ENCODE measurements around the gene HOXB4.

Gene HOXB4

DNA sequence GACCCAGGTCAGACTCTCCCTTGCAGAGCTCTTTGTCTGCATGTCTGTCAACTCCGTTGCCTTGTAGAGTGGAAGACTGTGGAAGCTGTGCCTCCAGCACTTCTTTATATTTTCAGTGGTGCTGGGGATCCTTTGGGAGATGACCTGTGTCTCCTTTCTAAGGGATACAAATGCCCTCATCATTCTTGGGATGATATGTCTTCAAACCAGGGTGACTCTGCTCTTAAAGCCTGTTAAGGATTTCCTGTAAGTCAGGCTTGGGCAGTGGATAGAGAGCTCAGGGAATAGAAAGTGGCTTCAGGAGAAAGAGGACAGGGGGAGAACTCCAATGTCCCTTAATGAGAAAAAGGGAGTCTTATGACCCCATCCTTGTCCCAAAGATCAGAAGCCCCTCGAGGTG is 10.4 kb upstream of the HOXB4 start:
- DNase-seq, result no peak

DNA sequence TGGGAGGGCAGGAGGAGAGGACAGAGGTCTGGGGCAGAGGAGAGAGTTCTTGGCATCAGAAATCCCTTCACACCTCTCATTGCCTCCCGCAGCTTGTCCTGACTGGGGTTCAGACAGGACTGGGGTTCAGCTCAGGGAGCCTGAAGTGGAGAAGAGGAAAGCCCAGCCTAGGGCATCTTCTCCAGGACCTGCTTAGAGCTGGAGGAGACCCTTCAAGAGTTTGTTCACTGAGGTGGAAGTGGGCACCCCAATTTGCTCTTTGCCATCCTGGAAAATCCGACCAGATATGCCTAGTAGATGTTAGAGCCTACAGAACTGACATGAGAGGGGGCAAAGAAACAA is 9.9 kb upstream of the HOXB4 start:
- no peak for DNase-seq

DNA sequence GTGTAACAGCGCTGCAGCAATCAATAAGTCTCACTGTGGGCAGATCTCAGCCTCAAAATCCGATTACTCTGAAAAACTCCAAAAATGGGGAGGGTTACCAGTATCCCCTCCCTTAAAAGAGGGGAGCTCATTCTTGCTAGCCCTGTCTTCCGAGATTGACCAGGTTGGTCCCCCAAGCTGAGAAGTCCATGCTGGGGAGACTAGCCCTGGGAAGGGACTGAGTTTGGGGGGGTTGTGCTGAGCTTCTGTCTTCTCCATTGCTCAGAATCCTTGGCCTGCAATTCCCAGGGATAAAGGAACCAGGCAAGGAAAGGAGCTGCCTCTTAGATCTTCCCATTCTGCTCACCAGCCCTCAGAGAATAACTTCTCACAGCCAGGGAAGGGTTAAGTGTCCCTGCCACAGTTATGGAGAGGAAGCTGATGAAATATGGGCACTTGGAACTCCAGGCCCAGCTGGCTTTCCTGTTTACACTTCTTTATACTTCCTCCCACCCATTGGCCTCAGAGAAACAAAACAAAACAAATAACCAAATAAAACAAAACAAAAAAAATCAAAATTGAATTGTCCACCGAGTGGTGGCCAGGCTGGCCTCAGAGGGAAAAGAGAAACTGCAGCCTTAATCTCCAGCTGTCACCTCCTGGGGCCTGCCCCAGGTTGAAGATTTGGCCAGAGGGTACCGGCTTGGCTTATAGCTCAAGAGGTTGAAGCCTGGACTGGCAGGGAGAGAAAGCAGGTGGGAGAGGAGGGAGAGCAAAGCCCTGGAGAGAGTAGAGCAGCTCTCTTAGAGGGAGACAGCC is 9.3 kb upstream of the HOXB4 start:
- peak; percentile 32 for DNase-seq

DNA sequence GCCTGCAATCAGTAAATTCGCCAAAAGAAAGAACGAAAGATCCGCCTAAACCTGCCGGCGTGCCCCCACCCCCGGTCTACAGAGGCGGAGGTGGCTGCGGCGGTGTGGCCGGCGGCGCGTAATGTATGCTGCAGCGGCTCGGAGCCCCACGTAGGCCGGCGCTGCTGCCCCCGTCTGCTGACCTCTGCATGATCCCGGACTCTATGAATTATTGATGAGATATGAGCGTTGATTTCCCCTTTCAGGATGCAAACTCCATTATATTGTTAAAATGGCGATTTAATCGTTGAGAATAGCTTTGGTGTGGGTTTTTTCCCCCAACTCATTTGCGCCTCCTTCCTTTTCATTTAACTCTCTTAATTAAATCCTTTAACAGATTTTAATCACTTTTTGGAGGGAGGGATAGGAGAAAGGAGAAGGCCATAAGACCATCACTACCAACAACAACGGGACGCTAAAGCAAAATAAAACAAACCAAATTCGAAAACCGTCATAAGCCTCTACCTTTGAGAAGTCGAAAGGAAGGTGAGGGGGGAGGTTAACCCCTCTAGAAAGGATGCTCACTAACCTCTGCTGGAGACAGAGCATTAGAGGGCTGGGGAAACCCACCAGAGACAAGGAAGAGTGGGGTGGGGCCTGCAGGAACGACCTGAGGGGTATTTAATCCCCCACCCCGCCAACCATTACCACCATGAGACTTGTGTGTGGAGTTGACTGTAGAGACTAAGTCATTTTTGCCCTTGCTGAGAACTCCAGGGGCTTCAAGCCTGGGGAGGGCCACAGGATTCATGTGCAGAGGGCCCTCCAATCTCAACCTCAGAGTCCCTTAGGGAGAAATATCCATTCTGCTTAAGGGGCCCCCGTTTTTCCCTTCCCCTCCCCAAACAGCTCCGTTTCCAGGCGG is 8.5 kb upstream of the HOXB4 start:
- no peak for DNase-seq

DNA sequence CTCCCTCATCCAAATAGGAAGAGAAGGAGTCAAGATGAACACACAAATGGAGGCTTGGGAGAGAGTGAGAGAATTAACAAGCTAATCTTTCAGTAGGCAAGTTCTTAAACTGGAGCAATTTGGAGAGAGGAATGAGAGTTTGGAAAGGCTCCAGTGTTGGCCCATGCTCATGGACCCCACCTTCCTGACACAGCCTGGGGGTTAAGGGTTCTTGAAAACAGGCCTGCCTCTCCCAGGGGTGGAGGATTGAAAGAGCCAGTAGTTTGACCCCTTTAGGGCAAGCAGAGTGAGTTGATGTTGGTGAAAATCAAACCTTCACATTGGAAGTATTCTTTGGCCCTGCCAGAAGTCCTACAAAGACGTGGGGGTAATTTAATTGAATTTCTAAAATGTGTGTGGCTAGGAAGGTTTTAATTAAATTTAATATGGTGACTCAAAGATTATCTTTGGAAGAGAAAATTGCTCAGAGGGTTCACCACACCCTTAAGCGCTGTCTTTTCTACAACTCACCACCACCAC is 6.1 kb upstream of the HOXB4 start:
- no peak for DNase-seq

DNA sequence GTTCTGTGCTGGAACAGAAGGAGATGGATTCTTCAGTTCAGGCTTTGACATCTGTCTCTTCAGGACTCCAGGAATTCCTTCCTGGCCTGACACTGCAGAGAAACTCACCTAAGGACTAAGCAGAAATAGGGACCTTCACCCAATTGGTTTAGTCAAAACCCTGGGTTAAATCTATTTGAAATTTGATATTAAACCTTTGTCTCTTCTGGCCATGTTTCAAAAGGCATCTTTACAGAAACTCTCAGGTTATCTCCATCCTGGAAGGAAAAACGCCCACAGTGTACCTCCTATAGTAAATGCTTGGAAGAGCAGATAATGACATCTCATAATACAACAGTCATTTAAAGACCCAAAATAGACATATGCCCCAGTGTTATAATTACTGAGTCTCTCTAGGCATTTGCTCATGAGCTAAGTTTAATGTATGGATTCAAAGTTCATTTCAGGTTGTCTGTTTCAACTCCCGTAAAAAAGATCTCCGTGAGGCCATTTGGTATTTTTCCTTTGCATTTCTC is 5.6 kb upstream of the HOXB4 start:
- DNase-seq, result no peak

DNA sequence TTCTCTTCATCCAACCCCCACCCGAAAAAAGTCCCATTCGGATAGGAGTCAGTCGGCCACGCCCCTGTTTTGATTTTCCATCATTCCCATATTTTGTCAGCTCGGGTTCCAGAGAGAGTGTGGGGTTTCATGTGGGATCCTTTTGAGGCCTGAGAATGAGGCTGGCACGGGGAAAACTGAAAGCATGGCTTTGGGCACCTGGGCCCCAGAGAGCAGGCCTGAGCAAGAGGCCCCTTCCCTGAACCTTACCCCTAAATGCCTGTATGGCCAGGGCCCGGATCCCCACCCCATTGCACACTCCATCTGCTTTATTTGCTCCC is 4.6 kb upstream of the HOXB4 start:
- no peak for DNase-seq

DNA sequence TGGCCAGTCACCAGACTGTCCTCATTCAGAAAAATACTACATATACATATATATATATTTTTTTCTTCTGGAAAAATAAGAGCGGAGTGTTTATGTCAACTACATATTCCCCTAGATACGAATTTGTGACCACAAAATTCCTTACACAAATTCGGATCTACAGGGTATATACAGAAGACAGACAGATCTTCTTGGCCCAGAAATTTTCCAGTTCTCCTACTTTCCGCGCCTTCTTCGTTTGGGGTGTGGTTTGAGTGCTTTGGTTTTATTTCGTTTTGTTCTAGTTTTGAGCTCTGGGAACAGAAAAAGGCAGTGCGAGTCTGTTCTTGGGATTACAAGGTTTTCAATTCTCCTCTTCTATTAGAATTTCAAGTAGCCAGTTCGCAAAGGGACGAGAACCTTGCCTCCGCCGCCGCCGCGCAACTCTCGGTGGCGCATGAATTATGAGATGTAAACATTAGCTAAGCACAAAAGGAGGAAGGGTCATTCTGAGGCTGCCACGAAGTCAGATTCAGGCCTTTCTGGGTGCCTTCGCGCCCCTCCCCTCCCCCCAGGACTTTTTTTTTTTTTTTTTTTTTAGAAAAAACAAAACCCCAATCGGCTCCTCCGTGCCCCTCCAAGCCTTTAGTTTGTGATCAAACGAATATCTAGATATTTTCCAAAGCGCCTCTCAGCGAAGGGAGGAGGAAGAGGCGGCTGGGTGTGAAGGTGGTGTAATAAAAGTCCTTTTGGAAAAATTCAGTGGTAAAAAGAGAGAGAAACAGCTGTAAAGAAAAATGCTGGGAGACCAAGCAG is 1.8 kb upstream of the HOXB4 start:
- no peak for DNase-seq

DNA sequence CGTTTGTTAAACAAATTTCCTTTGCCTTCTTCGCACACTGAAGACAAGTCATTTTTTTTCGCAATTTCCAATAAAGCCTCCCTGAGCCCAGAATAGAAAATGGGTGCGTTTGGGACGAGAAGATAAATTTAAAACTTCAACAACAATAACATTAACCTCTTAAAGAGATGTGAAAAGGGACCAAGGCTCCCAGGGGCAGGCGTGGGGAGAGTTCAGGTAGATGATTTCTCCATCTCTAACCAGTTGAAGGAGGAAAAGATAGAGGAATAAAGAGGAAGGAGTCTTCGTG is 1.3 kb upstream of the HOXB4 start:
- no peak for DNase-seq

DNA sequence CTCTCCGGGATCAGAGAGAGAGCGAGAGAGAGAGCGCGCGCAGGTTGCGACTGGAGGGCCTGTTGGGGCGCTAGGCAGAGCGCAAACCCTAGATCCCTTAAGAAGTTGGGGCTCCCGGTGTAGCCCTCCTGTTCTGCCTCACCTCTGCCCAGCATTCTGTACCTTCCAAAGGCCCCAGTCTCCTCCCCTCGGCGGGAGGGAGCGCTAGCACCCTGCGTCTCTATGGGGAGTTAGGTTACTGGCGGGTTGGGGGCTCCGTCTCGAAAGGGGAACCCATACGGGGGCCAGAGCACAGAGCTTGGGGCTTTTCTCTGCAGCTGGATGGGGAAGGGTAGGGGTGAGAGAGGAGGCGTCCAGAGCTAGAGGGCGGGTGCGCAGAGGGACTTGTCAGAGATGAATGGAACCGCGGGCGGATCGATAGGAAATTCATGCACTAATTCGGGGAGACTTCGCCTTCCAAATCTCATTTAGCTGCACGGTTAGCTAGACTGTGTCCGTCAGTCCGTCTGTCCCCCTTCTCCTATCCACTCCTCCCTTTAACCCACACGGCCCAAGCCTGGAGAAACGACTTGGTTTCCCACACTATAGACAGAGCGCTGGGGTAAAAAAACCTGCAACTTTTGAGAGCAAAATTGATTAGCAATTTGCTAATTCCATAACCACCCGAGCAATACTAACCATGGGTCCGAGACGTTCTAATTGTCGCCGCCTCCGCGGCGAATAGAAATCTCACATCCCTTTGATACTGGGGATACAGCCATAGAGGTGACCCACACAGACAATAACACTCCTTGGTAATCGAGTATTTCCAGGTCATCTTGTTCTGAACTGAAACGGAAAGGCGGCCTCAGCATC is 693 bp upstream of the HOXB4 start:
- no peak for DNase-seq

DNA sequence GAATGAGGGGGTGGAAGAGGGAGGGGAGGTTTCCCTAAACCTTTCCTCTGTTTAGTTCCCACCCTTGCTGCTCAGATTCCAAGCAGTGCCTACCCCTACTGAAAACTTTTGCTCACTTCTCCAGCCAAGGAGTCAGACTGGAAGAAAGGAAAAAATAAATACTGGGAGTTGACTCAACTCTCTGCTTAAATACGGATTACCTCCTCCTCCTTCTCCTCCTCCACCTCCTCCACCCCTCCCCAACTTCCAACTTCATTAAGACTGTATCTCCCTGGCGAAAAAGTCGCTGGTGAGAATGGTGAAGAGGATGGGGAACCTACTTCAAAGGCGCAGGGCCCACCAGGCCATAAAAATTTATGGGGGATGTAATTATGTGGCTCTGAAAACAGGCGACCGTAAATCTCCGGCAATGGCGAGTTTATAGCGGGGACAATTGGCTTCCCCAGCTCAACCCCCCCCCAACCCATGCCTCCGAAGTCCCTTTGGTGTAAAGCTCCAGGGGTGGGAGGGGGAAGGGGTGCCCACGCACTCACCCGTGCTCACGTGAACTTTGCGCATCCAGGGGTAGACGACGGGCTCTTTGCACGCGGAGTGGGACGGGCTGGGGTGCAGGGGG is 712 bp downstream of the HOXB4 start:
- DNase-seq, result no peak

DNA sequence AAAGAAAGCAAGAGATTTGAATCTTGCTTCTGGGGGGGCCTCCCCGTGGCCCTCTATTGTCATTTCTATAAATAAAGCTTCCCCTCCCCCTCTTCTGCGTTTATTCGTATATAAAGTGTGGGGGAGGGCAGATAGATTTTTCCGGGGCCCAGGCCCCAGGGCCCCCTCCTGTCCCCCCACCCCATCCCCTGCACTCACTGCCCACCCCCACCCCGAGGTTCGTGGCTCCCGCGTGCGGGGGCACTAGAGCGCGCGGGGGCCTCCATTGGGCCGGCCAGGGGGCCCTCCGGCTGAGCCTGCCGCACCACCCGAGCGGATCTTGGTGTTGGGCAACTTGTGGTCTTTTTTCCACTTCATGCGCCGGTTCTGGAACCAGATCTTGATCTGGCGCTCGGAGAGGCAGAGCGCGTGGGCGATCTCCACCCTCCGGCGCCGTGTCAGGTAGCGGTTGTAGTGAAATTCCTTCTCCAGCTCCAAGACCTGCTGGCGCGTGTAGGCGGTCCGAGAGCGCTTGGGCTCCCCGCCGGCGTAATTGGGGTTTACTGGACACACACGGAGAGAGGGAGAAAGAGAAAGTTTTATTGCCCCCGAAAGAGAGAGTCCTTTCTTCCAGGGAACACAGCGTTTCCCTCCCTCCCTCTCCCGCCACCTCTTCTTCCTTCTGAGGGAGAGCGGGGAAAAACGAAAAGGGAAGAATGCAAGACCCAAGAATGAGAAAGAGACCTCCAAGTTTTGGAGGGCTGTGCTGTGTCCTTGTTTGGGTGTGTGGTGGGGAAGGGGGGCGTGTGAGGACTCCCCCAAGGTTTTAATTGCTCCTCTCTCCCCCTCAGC is 1.5 kb downstream of the HOXB4 start:
- DNase-seq, result no peak

DNA sequence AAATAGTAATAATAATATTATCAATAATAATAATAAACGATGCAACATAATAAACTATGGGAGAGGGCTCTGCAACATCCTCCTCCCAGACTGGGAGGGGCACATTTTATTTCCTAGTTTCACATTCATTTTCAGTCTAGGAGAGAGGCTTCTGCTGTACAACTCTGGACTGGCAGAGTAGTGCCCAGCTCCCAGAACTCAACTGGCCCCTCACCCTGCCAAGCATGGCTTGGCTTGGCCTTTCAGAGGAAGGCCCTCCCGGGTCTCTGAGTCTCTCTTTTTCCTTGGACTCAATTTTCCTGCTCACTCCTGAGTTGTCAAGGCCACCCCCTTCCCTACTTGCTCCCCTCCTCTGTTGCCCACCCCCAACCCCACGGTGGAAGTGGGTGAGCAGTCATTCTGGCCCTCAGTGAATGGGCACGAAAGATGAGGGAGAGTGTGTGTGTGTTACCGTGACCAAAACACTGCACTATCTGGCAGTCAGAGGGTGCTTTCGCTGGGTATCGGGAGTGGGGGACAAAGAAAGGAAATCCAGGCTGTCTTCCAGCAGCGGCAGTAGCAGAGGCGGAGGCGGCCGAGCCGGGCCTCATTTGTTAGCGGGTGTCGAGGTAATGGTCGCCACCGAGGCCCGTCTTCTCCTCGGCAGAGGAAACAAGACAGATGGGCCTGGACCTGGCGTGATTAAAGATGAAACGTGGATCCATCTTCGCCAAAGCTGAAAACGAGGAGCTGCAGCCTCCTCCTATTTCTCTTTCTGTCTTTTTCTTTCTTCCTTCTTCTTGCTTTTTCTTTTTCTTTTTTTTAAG is 2.3 kb downstream of the HOXB4 start:
- no peak for DNase-seq

DNA sequence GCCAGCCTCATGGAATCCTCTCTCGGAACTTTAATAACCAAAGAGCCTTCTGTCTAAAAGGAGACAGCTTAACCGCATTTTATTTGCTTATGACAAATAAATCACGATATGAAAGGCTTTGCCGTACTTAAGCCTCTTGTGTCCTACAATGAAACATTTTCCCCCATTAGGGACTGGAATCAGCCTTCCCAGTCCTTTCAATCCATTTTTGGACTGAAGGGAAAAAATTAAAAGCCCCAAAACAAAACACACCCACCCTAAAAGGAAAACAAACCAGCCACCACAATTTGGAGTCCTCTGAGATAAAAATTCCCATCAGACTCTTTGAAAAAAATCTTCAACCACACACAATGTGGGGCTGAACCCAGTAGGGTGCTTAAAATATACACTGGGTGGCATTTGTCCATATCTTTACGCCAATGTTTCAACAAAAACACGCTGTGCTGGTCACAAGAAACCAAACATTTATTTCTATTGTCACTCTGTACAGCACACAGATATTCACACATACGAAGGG is 3.0 kb downstream of the HOXB4 start:
- no peak for DNase-seq

DNA sequence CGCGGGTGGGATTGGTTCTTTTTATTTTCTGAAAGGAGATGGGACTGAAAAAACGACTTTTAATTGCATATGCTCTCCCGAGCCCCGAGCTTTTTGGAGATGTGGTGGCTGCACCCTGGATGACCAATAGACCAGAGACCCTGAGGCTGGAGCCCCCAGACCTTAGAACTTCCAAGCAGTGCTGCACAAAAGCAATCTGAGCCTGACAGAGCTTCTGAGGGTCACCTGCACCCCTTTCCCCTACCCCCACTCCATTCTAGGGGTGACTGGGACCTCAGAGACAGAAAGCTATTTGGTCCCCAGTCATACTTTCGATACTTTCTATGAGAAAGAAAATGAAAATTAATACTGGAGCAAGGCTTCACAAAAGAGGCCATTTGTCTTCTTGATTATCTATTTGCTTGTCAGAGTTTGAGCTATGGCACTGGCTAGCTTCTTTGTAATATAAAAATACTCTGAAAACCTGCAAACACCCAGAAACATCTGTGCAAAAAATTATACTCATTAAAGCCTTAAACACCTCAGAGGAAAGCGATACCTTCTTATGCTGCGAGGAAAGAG is 3.6 kb downstream of the HOXB4 start:
- no peak for DNase-seq

DNA sequence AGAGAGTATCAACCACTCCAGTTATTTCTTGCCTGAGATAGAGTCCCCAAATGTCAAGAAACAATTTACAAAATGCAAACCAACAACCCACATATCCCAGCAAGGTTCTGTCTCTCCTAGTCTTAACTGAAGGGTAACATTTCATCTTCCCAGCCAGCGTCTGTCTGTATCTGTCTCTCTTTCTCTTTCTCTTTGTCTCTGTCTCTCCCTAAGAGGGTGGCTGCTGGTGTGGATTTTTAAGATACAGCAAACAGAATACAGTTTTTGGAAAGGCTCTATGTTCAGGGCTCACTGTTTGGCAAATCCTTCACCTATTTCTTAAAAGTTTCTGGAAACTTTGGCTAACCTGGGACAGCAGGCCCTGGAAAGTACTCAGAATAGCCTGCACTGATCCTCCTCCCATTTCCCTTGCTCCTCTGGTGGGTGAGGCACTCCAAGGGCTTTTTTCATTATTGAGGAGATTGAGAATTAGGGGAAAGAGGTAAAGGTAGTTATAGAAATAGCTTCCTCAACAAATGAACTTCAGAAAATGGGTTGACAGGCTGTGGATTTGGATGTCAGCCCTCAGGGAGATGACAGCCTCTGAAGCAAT is 6.2 kb downstream of the HOXB4 start:
- DNase-seq, result no peak

DNA sequence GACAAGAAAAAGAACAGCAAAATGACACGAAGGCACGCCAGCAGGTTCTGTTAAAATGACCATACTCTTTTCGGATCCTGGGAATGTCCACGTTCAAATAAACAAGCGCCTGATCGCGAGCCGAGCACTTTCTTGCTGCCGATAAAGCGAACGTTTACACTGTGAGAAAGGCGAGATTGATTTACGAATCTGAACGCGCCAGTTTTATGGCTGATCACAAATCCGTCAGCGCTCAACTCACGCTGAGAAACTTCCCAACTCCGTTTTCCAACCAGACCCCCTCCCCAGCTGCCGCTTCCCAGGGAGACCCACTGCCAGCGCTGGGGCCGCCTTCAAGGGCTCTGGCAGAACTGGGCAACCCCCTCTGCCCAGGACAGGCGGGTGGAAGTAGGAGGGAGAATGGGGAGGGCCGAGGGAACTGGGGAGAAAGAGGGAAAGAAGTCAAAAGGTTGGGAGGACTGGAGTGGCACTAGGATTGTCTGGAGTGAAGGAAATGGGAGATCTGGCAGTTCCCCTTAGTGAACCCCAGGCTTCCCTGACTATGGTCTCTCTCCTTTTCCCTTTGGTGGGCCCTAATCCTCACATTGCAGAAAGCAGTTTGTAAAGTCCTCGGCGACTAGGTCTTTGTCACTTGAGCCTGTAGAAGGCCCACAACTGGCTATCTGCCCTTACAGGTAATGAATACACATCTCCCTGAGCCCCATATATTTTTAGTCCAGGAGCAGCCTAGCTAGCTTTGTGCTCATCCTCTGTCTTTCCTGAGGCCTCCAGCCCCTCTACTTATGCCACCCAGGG is 6.9 kb downstream of the HOXB4 start:
- DNase-seq, result no peak

DNA sequence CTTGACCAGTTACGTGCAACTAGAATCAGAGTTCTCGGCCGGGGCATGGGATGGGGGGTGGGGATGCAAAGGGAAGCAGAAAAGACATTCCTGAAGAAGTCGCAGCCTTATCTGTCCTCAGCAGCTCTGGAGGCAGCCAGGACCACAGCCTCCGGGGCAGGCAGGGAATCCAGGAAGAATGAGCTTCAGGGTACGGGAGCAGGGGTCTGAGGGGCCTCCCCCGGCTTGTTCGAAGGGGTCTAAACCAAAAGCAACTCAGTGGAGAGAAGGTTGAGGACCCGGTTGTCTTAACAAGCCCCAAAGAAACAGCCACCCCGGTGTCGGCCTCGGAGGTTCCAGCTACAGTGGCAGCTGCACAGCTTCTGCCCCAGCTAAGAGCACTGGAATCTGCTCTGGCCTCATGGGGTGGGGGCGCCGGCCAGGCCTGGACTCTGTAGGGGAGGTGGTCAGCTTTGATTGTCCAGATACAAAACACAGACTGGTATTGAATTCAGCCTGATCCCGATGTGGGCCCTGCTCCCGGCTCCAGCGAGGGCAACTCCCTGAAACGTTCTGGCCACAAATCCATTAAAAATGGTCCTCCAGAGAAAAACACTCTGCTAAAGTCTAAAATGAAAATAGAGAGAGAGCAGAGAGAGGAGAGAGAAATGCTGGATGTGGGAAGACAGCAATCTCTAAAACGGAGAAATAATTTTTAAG is 7.7 kb downstream of the HOXB4 start:
- no peak for DNase-seq

Data from COR-L47 (cell line).